Lower lobe of right lung (tissue), 2 donors: ENCODE results near the gene SLC15A3. TPM values are rescaled to one million over a fixed set of nuclear protein-coding genes. Genes with fewer than 3 reads are reported as not detected.

ENCODE experiments used
- ATAC-seq, 2 donors: fragments of 200-7000 bp; cut with Tn5 transposase; one replicate each; pipeline ENCODE4 v1.9.1; 2020 to 2022; ENCODE audit warnings: mild to moderate bottlenecking in 2 of 2, moderate library complexity in 2 of 2
- DNase-seq: peaks from one replicate; pipeline ENCODE4 v3.0.0-alpha.2; 2020
- H3K27ac ChIP-seq: fragments of 200-600 bp; one replicate; pipeline ENCODE4 v1.8.0; 2022
- H3K27me3 ChIP-seq: fragments of 200-600 bp; one replicate; pipeline ENCODE4 v1.8.0; 2022; ENCODE audit warnings: low read depth
- H3K36me3 ChIP-seq: fragments of 200-600 bp; one replicate; pipeline ENCODE4 v1.8.0; 2022; ENCODE audit warnings: mild to moderate bottlenecking
- H3K4me1 ChIP-seq: fragments of 200-600 bp; one replicate; pipeline ENCODE4 v1.8.0; 2022
- H3K4me3 ChIP-seq: fragments of 200-600 bp; one replicate; pipeline ENCODE4 v1.8.0; 2022; ENCODE audit warnings: mild to moderate bottlenecking
- H3K9me3 ChIP-seq: fragments of 200-600 bp; one replicate; pipeline ENCODE4 v1.8.0; 2022
- intact Hi-C: fragments of 100-400 bp; cut with DNase I; formaldehyde crosslinking; loops from one replicate; pipeline ENCODE4 v1.11.0; 2022
- total RNA-seq: library from RNA; stranded (reverse); fragmentation: NEBNext Ultra II Directional; extraction: Animal tissue kit (Norgen Biotek cat#: 25700); gene quantifications from one replicate; pipeline ENCODE4 v1.2.1, GENCODE V29; 2021
- TF ChIP-seq, protein P1 (sequence below): fragments of 200-600 bp; IDR thresholded peaks from one replicate; pipeline ENCODE4 v1.8.0; 2022; ENCODE audit warnings: antibody characterized with exemption, mild to moderate bottlenecking
- donor health status: DM: no; HTN: yes; CAD: no; lungs with severe emphysema.

The SLC15A3 gene
- total RNA-seq, 1 donor from 2014 or later: 199 TPM

GRCh38 chr11:60957188-60957587 lies 5.2 kb upstream of the SLC15A3 start:
- DNase-seq: no peak
- H3K9me3 ChIP-seq: no peaks in the 10 kb centered on the region
- H3K27me3 ChIP-seq: no peaks in the 10 kb centered on the region
- ATAC-seq: no peak
- intact Hi-C loops: no loop called here
- no peak overlapping the region for H3K27ac ChIP-seq
- TF ChIP-seq, protein P1, sequence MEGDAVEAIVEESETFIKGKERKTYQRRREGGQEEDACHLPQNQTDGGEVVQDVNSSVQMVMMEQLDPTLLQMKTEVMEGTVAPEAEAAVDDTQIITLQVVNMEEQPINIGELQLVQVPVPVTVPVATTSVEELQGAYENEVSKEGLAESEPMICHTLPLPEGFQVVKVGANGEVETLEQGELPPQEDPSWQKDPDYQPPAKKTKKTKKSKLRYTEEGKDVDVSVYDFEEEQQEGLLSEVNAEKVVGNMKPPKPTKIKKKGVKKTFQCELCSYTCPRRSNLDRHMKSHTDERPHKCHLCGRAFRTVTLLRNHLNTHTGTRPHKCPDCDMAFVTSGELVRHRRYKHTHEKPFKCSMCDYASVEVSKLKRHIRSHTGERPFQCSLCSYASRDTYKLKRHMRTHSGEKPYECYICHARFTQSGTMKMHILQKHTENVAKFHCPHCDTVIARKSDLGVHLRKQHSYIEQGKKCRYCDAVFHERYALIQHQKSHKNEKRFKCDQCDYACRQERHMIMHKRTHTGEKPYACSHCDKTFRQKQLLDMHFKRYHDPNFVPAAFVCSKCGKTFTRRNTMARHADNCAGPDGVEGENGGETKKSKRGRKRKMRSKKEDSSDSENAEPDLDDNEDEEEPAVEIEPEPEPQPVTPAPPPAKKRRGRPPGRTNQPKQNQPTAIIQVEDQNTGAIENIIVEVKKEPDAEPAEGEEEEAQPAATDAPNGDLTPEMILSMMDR: no peak
- no peak overlapping the region for H3K4me3 ChIP-seq
- peaks cover 15% of the 10 kb centered on the region for H3K4me1 ChIP-seq
- no peaks in the 10 kb centered on the region for H3K36me3 ChIP-seq

DNA sequence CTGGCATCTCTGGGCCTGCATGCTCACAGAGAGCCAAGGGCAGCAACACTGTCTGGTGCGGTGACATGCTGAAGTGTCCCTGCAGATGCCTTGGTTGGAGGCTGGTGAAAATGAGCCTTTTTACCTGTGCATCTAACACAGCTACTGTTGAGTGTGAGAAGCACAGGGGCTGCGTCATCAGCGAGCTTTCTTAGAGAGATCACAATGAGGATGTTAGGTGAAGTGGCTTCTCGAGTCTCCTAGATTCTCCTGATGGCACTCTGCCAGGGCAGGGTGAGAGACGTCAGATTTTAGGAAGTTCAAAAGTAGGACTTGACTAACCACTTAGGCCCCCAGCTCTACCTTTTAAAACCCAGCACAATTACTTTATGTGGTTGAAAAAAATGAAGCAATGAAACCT lies 3.6 kb upstream of the SLC15A3 start:
- Histone ChIP-seq H3K36me3 (no peaks in the 10 kb centered on the region), H3K27me3 (no peaks in the 10 kb centered on the region), H3K9me3 (no peaks in the 10 kb centered on the region), H3K4me3 (no peak overlapping the region), H3K4me1 (peaks cover 21% of the 10 kb centered on the region), H3K27ac (no peak overlapping the region)
- ATAC-seq (no peak), DNase-seq (no peak)
- TF ChIP-seq, protein P1: no peak
- intact Hi-C loops: no loop called here

DNA sequence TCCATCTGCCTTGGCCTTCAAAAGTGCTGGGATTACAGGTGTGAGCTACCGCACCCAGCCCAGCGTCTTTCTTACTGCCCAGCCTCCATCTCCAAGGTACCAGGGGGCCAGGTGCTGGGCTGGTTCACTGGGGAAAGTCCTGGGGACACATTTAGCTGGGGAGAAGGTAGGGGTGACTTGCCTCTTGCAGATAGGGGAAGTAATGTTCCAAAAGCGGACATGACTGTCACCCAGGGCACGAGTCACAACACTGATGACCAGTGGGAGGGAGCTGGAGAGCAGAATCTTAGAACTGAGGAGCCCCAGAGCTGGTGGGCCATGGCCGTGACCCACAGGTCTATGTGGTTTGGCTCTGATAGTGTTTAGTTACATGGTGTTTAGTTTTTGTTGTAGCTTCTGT lies 2.4 kb upstream of the SLC15A3 start:
- TF ChIP-seq, protein P1: no peak
- Histone ChIP-seq H3K36me3 (no peaks in the 10 kb centered on the region), H3K27ac (peak overlapping the region; percentile 33), H3K27me3 (no peaks in the 10 kb centered on the region), H3K4me1 (peaks cover 33% of the 10 kb centered on the region), H3K9me3 (no peaks in the 10 kb centered on the region), H3K4me3 (no peak overlapping the region)
- ATAC-seq (peak; percentile 30 to 51), DNase-seq (no peak)
- intact Hi-C loops: no loop called here

GRCh38 chr11:60953781-60954180 lies 1.8 kb upstream of the SLC15A3 start:
- Histone ChIP-seq H3K36me3 (no peaks in the 10 kb centered on the region), H3K4me3 (no peak overlapping the region), H3K27ac (peak overlapping the region; percentile 33), H3K4me1 (peaks cover 36% of the 10 kb centered on the region), H3K27me3 (no peaks in the 10 kb centered on the region), H3K9me3 (no peaks in the 10 kb centered on the region)
- DNase-seq: no peak
- intact Hi-C loops: no loop called here
- TF ChIP-seq, protein P1: no peak
- peak; percentile 22 to 36 for ATAC-seq

GRCh38 chr11:60952742-60953170 lies 780 bp upstream of the SLC15A3 start:
- Histone ChIP-seq H3K4me3 (peak overlapping the region; percentile 62), H3K9me3 (no peaks in the 10 kb centered on the region), H3K27me3 (no peaks in the 10 kb centered on the region), H3K36me3 (peaks cover 3% of the 10 kb centered on the region), H3K4me1 (peaks cover 45% of the 10 kb centered on the region), H3K27ac (peak overlapping the region; percentile 88)
- TF ChIP-seq, protein P1: no peak
- DNase-seq (no peak), ATAC-seq (no peak)
- intact Hi-C loops: no loop called here

DNA sequence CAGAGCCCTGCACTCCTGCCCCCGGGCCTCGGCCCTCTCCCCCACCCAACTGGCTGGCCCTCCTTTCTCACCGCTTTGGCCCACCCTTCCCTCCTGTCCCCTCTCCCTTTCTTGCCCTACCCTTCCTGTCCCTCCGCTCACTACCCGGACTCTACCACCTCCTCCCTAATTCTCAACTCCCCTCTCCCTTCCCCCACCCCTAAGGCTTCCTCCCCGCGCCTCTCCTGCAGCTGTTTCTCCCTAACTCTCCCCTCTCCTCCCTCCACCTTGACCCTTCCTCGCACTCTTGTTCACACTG lies 421 bp downstream of the SLC15A3 start:
- Histone ChIP-seq H3K27me3 (no peaks in the 10 kb centered on the region), H3K4me3 (peak overlapping the region; percentile 62), H3K36me3 (peaks cover 11% of the 10 kb centered on the region), H3K4me1 (peaks cover 49% of the 10 kb centered on the region), H3K27ac (peak overlapping the region; percentile 88), H3K9me3 (no peaks in the 10 kb centered on the region)
- ATAC-seq: peak; percentile 19 to 23
- intact Hi-C loops: no loop called here
- no peak for DNase-seq
- TF ChIP-seq, protein P1: no peak
